RWPE1 (cell line): ENCODE measurements around the gene BDNF.
A peak's percentile ranks its signal among the peaks of the same experiment; 100 is the strongest.

Experiments
- CTCF ChIA-PET: fragments of 350-600 bp; sonication (Branson Sonifier 250); formaldehyde crosslinking; extraction: SDS; loops from one replicate; lab custom pipeline; 2021; lab: Yijun Ruan, JAX
- POLR2A ChIA-PET: fragments of 400-600 bp; formaldehyde crosslinking; extraction: SDS; loops from one replicate; lab custom pipeline; 2020; ENCODE audit warnings: antibody characterized with exemption; ENCODE audit not compliant: low non-redundant PET; lab: Yijun Ruan, JAX
- DNase-seq: peaks from one replicate; pipeline ENCODE4 v3.0.0; 2012; ENCODE audit warnings: low spot score
- H3K27ac ChIP-seq: fragments of 450-650 bp; 2 replicates; pipeline ENCODE4 v1.5.1; 2017
- TF ChIP-seq, protein P1 (sequence below): fragments of 450-650 bp; conservative IDR thresholded peaks from 2 replicates; pipeline ENCODE4 v1.5.1; 2017; ENCODE audit warnings: low read depth, mild to moderate bottlenecking

Gene BDNF

GRCh38 chr11:27722953-27723344 lies 22.7 kb upstream of the BDNF start:
- DNase-seq = no peak
- POLR2A ChIA-PET = no interaction called here
- H3K27ac ChIP-seq = no peak overlapping the region
- TF ChIP-seq, protein P1, sequence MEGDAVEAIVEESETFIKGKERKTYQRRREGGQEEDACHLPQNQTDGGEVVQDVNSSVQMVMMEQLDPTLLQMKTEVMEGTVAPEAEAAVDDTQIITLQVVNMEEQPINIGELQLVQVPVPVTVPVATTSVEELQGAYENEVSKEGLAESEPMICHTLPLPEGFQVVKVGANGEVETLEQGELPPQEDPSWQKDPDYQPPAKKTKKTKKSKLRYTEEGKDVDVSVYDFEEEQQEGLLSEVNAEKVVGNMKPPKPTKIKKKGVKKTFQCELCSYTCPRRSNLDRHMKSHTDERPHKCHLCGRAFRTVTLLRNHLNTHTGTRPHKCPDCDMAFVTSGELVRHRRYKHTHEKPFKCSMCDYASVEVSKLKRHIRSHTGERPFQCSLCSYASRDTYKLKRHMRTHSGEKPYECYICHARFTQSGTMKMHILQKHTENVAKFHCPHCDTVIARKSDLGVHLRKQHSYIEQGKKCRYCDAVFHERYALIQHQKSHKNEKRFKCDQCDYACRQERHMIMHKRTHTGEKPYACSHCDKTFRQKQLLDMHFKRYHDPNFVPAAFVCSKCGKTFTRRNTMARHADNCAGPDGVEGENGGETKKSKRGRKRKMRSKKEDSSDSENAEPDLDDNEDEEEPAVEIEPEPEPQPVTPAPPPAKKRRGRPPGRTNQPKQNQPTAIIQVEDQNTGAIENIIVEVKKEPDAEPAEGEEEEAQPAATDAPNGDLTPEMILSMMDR = no peak
- CTCF ChIA-PET = interaction anchor here (0.6 kb wide), 1 partner anchor 320 kb away, joined by 3 read pairs; no protein-coding TSS in a partner anchor

- ChIA-PET CTCF (interaction anchor here (0.6 to 0.7 kb wide), 4 partner anchors 96 to 321 kb away, joined by 3 to 9 read pairs (median 3); no protein-coding TSS in a partner anchor), POLR2A (no interaction called here)
- H3K27ac ChIP-seq = no peak overlapping the region
- TF ChIP-seq, protein P1 = no peak
- peak; percentile 32 for DNase-seq
Measured at GRCh38 chr11:27722117-27722952, 22.1 kb upstream of the BDNF start.

GRCh38 chr11:27721264-27722116 lies 21.2 kb upstream of the BDNF start:
- DNase-seq = no peak
- H3K27ac ChIP-seq = no peak overlapping the region
- POLR2A ChIA-PET = no interaction called here
- TF ChIP-seq, protein P1 = no peak
- CTCF ChIA-PET = interaction anchor here (0.7 kb wide), 1 partner anchor 236 kb away, joined by 9 read pairs; no protein-coding TSS in a partner anchor

DNA sequence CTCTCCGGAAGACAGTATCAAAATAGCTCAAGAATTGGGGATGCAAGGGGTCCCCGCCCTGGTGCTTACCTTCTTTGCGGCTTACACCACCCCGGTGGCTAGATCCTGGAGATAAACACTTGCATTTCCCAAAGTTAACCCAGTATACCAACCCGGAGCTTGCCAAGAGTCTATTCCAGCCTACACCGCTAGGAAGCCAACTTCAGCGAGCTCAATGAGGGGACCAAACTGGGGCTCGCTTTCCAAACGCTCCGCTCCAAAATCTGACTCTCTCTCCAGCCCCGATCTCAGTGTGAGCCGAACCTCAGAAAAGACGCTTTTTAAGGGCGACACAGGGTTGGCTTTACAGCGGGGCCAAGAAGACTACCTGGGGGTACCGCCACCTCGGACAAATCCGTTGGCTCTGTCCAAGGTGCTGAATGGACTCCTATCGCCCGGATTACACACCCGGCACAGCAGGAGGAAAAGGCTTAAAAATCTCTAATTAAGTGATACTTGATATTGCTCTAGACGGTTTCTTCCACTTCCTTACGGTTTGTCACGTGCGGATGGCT lies 20.1 kb upstream of the BDNF start:
- CTCF ChIA-PET = interaction anchor here (0.5 to 0.7 kb wide), 2 partner anchors 814 to 1695 kb away, joined by 3 to 4 read pairs; no protein-coding TSS in a partner anchor
- DNase-seq = peak; percentile 59
- POLR2A ChIA-PET = no interaction called here

GRCh38 chr11:27719546-27719925 lies 19.3 kb upstream of the BDNF start:
- H3K27ac ChIP-seq = peak overlapping the region; percentile 81; the same call in 1 of the 2 replicates
- CTCF ChIA-PET = interaction anchor here (0.5 to 0.7 kb wide), 3 partner anchors 15 to 1695 kb away, joined by 3 to 4 read pairs (median 4); no protein-coding TSS in a partner anchor
- POLR2A ChIA-PET = no interaction called here
- no peak for DNase-seq
- TF ChIP-seq, protein P1 = no peak

More for the DNA sequence above, 20.1 kb upstream of the BDNF start:
- TF ChIP-seq, protein P1 = no peak
- H3K27ac ChIP-seq = no peak overlapping the region
